ENCODE data around the gene PSMD11. TPM values are rescaled to one million over a fixed set of nuclear protein-coding genes. Genes with fewer than 3 reads are reported as not detected.
A peak's percentile ranks its signal among the peaks of the same experiment; 100 is the strongest.

The PSMD11 gene
- total RNA-seq, 1 donor from 2014 or later, result 110 TPM

- Mint-ChIP-seq H3K4me1 (ENCODE audit: unreplicated experiment) (no peaks in the 10 kb centered on the region), H3K4me3 (ENCODE audit: unreplicated experiment) (no peak overlapping the region), H3K27ac (ENCODE audit: unreplicated experiment) (peak overlapping the region; percentile 1), H3K27me3 (ENCODE audit: unreplicated experiment) (no peaks in the 10 kb centered on the region), H3K9me3 (ENCODE audit: unreplicated experiment) (no peaks in the 10 kb centered on the region), H3K36me3 (ENCODE audit: low read depth, unreplicated experiment) (peaks cover 17% of the 10 kb centered on the region)
- no peak for DNase-seq (ENCODE audit: low spot score)
- no peak for TF ChIP-seq CTCF (IDR thresholded peaks at IDR 0.05; ENCODE audit: unreplicated experiment)
These were observed 17.2 kb downstream of the PSMD11 start for GRCh38 chr17:32461498-32461852.

- Mint-ChIP-seq H3K27me3 (ENCODE audit: unreplicated experiment) (no peaks in the 10 kb centered on the region), H3K9me3 (ENCODE audit: unreplicated experiment) (no peaks in the 10 kb centered on the region), H3K4me1 (ENCODE audit: unreplicated experiment) (no peaks in the 10 kb centered on the region), H3K27ac (ENCODE audit: unreplicated experiment) (peak overlapping the region; percentile 1), H3K36me3 (ENCODE audit: low read depth, unreplicated experiment) (peaks cover 17% of the 10 kb centered on the region), H3K4me3 (ENCODE audit: unreplicated experiment) (no peak overlapping the region)
- TF ChIP-seq CTCF (IDR thresholded peaks at IDR 0.05; ENCODE audit: unreplicated experiment), result peak; percentile 53
- DNase-seq (ENCODE audit: low spot score), result peak; percentile 69
These were observed 17.7 kb downstream of the PSMD11 start for GRCh38 chr17:32461853-32462617.

GRCh38 chr17:32463304-32463703, 19.0 kb downstream of the PSMD11 start:
- no peaks in the 10 kb centered on the region for H3K9me3 Mint-ChIP-seq (ENCODE audit: unreplicated experiment)
- no peaks in the 10 kb centered on the region for H3K4me1 Mint-ChIP-seq (ENCODE audit: unreplicated experiment)
- H3K27me3 Mint-ChIP-seq (ENCODE audit: unreplicated experiment), result no peaks in the 10 kb centered on the region
- no peak overlapping the region for H3K4me3 Mint-ChIP-seq (ENCODE audit: unreplicated experiment)
- H3K27ac Mint-ChIP-seq (ENCODE audit: unreplicated experiment), result no peak overlapping the region
- H3K36me3 Mint-ChIP-seq (ENCODE audit: low read depth, unreplicated experiment), result peaks cover 19% of the 10 kb centered on the region
- DNase-seq (ENCODE audit: low spot score), result no peak
- TF ChIP-seq CTCF (IDR thresholded peaks at IDR 0.05; ENCODE audit: unreplicated experiment), result no peak

- no peaks in the 10 kb centered on the region for H3K9me3 Mint-ChIP-seq (ENCODE audit: unreplicated experiment)
- H3K27me3 Mint-ChIP-seq (ENCODE audit: unreplicated experiment), result no peaks in the 10 kb centered on the region
- peaks cover 17% of the 10 kb centered on the region for H3K36me3 Mint-ChIP-seq (ENCODE audit: low read depth, unreplicated experiment)
- H3K4me1 Mint-ChIP-seq (ENCODE audit: unreplicated experiment), result no peaks in the 10 kb centered on the region
- H3K27ac Mint-ChIP-seq (ENCODE audit: unreplicated experiment), result no peak overlapping the region
- DNase-seq (ENCODE audit: low spot score), result no peak
- no peak for TF ChIP-seq CTCF (IDR thresholded peaks at IDR 0.05; ENCODE audit: unreplicated experiment)
- no peak overlapping the region for H3K4me3 Mint-ChIP-seq (ENCODE audit: unreplicated experiment)
These were observed 20.1 kb downstream of the PSMD11 start for GRCh38 chr17:32464374-32464773.

- no peaks in the 10 kb centered on the region for H3K27me3 Mint-ChIP-seq (ENCODE audit: unreplicated experiment)
- no peaks in the 10 kb centered on the region for H3K4me1 Mint-ChIP-seq (ENCODE audit: unreplicated experiment)
- H3K36me3 Mint-ChIP-seq (ENCODE audit: low read depth, unreplicated experiment), result peaks cover 31% of the 10 kb centered on the region
- H3K27ac Mint-ChIP-seq (ENCODE audit: unreplicated experiment), result no peak overlapping the region
- H3K9me3 Mint-ChIP-seq (ENCODE audit: unreplicated experiment), result no peaks in the 10 kb centered on the region
- no peak for TF ChIP-seq CTCF (IDR thresholded peaks at IDR 0.05; ENCODE audit: unreplicated experiment)
- no peak for DNase-seq (ENCODE audit: low spot score)
- peak overlapping the region; percentile 44 for H3K4me3 Mint-ChIP-seq (ENCODE audit: unreplicated experiment)
These were observed 23.6 kb downstream of the PSMD11 start for GRCh38 chr17:32467949-32468348.
